Glutamatergic neuron (in vitro differentiated cells): ENCODE results near the gene ATL1. TPM values are rescaled to one million over a fixed set of nuclear protein-coding genes. Genes with fewer than 3 reads are reported as not detected.

ENCODE experiments used
- DNase-seq: peaks from one replicate; pipeline ENCODE4 v3.0.0; 2022
- H3K27ac Mint-ChIP-seq: one replicate; pipeline ENCODE4 v1.8.0; 2020; ENCODE audit warnings: mild to moderate bottlenecking, mixed read lengths, inconsistent platforms; ENCODE audit not compliant: unreplicated experiment
- H3K27me3 Mint-ChIP-seq: one replicate; pipeline ENCODE4 v1.8.0; 2020; ENCODE audit warnings: mild to moderate bottlenecking, moderate library complexity, mixed read lengths, inconsistent platforms; ENCODE audit not compliant: unreplicated experiment
- H3K36me3 Mint-ChIP-seq: one replicate; pipeline ENCODE4 v1.8.0; 2020; ENCODE audit warnings: mild to moderate bottlenecking, mixed read lengths, inconsistent platforms; ENCODE audit not compliant: unreplicated experiment
- H3K4me1 Mint-ChIP-seq: one replicate; pipeline ENCODE4 v1.8.0; 2020; ENCODE audit warnings: mild to moderate bottlenecking, low read depth, mixed read lengths, inconsistent platforms; ENCODE audit not compliant: unreplicated experiment
- H3K4me3 Mint-ChIP-seq: one replicate; pipeline ENCODE4 v1.8.0; 2020; ENCODE audit warnings: mild to moderate bottlenecking, mixed read lengths, inconsistent platforms; ENCODE audit not compliant: unreplicated experiment
- H3K9me3 Mint-ChIP-seq: one replicate; pipeline ENCODE4 v1.8.0; 2020; ENCODE audit warnings: mild to moderate bottlenecking, moderate library complexity, mixed read lengths, inconsistent platforms; ENCODE audit not compliant: unreplicated experiment
- CTCF ChIP-seq: fragments of 200-600 bp; sonication (generic); IDR thresholded peaks from one replicate; pipeline ENCODE4 v1.5.0; 2021; ENCODE audit not compliant: partially characterized antibody, unreplicated experiment
- total RNA-seq: library from RNA; stranded (reverse); fragmentation: NEBNext Ultra II Directional; extraction: Animal tissue kit (Norgen Biotek cat#: 25700); gene quantifications from one replicate; pipeline ENCODE4 v1.2.1, GENCODE V29; 2021; ENCODE audit not compliant: unreplicated experiment

ATL1 gene
- total RNA-seq, 1 donor from 2014 or later: 44.0 TPM

GRCh38 chr14:50520947-50521815 lies 38.8 kb upstream of the ATL1 start:
- Mint-ChIP-seq H3K36me3 (no peaks in the 10 kb centered on the region), H3K27ac (no peak overlapping the region), H3K4me3 (no peak overlapping the region), H3K4me1 (peaks cover 6% of the 10 kb centered on the region), H3K9me3 (peaks cover 3% of the 10 kb centered on the region), H3K27me3 (no peaks in the 10 kb centered on the region)
- TF ChIP-seq CTCF: no peak
- DNase-seq: no peak

- no peaks in the 10 kb centered on the region for H3K36me3 Mint-ChIP-seq
- no peak for DNase-seq
- no peaks in the 10 kb centered on the region for H3K27me3 Mint-ChIP-seq
- no peak overlapping the region for H3K27ac Mint-ChIP-seq
- peaks cover 3% of the 10 kb centered on the region for H3K9me3 Mint-ChIP-seq
- no peak overlapping the region for H3K4me3 Mint-ChIP-seq
- peaks cover 9% of the 10 kb centered on the region for H3K4me1 Mint-ChIP-seq
- TF ChIP-seq CTCF: no peak
Measured at GRCh38 chr14:50521912-50522341, 38.0 kb upstream of the ATL1 start.

- Mint-ChIP-seq H3K4me3 (no peak overlapping the region), H3K27ac (no peak overlapping the region), H3K4me1 (peaks cover 13% of the 10 kb centered on the region), H3K27me3 (no peaks in the 10 kb centered on the region), H3K36me3 (no peaks in the 10 kb centered on the region), H3K9me3 (peaks cover 3% of the 10 kb centered on the region)
- no peak for DNase-seq
- TF ChIP-seq CTCF: no peak
Measured at GRCh38 chr14:50523271-50524041, 36.5 kb upstream of the ATL1 start.

GRCh38 chr14:50524060-50524459 lies 35.9 kb upstream of the ATL1 start:
- no peaks in the 10 kb centered on the region for H3K36me3 Mint-ChIP-seq

More at GRCh38 chr14:50524060-50524459, 35.9 kb upstream of the ATL1 start:
- H3K9me3 Mint-ChIP-seq: peaks cover 3% of the 10 kb centered on the region
- no peak for DNase-seq
- no peak overlapping the region for H3K27ac Mint-ChIP-seq
- H3K4me3 Mint-ChIP-seq: no peak overlapping the region
- H3K27me3 Mint-ChIP-seq: no peaks in the 10 kb centered on the region
- no peak for TF ChIP-seq CTCF
- peaks cover 17% of the 10 kb centered on the region for H3K4me1 Mint-ChIP-seq
